ENCODE measurements around the gene FBLN2.
A peak's percentile ranks its signal among the peaks of the same experiment; 100 is the strongest.

Gene FBLN2

DNA sequence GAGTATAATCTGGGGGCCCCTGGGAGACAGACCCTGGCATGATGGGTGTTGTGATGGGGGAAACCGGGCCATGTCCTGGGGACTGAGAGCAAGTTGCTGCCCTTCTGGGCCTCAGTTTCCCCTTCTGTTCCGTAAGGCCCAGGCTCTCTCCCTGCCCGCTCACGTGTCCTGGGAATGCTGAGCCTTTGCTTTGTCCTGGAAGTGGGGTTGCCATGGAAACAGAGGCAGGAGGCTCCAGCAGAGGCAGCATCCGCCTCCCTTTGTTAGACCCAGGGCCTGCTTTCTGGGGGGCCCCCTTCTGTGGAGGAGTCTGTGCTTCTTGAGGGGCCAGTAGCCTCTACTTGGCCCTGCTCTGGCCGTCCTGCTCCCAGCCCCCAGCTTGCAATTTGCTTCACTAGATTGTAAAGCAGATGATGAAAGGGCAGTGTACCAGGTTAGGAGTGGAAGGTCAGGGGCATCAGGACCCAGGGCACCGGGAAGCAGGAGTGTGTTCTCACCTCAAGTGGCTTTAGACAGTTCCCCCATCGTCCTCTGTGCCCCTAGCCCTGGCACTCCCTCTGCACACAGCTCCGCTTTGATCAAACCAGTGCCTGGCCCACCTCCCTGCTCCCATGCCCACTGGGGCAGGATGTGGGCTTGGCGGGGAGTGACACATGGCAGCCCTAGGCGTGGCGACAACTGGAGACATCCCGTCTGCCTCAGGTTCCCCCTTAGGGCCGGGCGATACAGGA is 105.6 kb downstream of the FBLN2 start:
- no peak overlapping the region; the same call in 1 of the 2 replicates for H3K27ac ChIP-seq
- TF ChIP-seq, protein P1, sequence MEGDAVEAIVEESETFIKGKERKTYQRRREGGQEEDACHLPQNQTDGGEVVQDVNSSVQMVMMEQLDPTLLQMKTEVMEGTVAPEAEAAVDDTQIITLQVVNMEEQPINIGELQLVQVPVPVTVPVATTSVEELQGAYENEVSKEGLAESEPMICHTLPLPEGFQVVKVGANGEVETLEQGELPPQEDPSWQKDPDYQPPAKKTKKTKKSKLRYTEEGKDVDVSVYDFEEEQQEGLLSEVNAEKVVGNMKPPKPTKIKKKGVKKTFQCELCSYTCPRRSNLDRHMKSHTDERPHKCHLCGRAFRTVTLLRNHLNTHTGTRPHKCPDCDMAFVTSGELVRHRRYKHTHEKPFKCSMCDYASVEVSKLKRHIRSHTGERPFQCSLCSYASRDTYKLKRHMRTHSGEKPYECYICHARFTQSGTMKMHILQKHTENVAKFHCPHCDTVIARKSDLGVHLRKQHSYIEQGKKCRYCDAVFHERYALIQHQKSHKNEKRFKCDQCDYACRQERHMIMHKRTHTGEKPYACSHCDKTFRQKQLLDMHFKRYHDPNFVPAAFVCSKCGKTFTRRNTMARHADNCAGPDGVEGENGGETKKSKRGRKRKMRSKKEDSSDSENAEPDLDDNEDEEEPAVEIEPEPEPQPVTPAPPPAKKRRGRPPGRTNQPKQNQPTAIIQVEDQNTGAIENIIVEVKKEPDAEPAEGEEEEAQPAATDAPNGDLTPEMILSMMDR (conservative IDR thresholded peaks at IDR 0.05) = no peak

DNA sequence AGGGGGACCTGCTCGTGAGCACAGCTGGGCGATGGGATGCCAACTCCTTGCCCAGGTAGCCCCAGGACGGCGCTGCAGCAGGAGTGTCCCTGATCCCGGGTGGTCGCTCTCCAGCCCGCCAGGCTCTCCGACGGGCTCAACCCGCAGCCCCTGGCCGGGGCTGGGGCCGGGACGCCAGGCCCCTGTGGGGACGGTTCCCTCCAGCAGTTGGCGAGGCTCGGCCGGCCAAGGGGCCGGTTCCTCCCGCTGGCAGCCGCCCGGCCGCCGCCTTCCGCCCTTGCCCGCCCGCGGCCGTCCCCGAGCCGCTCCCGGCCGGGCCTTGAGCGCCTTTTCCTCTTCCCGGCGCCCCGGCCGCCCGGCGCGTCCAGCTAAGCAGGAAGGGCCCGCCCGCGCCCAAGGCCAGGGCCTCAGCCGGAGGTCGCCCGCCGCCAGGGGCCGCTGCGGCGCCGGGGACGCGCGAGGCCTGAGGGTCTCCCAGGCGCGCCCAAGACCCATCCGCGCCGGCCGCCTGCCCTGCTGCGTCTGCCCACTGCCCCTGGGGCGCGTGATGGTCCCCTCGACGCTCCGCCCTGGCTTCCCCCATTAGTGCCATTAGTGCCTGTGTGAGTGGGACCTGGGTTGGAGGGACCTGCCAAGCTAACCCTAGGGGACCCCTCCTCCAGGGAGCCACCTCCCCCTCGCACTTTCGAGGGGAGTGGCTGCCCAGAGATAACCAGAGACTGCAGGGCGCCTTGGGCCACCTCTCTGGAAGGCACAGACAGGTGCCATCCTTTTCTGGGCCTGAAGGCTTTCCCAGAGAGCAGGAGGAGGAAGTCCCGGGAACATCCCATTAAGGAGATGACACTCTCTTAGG is 106.4 kb downstream of the FBLN2 start:
- TF ChIP-seq, protein P1 (conservative IDR thresholded peaks at IDR 0.05) = peak; percentile 95
- H3K27ac ChIP-seq = peak overlapping the region; percentile 27; the same call in 1 of the 2 replicates

DNA sequence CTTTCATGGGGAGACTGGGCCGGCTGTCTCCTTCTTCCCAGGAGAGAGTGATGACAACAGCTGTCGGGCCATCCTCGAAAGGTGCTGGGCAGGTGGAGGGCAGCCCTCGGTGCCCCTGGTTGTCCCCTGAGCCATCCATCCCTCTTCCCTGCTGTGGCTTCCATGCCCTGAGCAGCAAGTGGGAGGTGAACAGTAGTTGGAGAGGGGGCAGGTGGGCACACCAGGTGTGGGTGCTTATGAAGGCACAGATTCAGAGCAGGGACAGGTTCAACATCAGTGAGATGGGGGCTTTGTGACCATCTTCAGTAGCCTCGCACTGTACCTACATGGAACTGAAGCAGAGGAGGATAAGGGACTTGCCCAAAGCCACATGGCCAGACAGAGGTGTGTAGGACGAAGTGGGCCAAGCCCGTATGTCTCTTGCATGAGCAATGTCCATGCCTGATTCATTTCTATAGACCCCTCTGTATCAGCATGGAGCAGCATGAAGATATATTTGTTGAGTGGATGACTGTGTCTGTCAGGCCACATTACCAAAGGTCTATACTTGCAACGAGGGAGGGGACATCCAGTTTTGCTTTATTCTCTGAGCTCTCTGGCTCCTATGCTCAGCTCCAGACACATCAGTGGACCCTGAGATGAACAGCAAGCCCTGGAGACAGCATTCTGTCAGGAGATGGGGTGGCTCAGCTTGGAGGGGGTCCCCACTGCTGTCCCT is 107.8 kb downstream of the FBLN2 start:
- H3K27ac ChIP-seq = no peak overlapping the region
- TF ChIP-seq, protein P1 (conservative IDR thresholded peaks at IDR 0.05) = no peak

DNA sequence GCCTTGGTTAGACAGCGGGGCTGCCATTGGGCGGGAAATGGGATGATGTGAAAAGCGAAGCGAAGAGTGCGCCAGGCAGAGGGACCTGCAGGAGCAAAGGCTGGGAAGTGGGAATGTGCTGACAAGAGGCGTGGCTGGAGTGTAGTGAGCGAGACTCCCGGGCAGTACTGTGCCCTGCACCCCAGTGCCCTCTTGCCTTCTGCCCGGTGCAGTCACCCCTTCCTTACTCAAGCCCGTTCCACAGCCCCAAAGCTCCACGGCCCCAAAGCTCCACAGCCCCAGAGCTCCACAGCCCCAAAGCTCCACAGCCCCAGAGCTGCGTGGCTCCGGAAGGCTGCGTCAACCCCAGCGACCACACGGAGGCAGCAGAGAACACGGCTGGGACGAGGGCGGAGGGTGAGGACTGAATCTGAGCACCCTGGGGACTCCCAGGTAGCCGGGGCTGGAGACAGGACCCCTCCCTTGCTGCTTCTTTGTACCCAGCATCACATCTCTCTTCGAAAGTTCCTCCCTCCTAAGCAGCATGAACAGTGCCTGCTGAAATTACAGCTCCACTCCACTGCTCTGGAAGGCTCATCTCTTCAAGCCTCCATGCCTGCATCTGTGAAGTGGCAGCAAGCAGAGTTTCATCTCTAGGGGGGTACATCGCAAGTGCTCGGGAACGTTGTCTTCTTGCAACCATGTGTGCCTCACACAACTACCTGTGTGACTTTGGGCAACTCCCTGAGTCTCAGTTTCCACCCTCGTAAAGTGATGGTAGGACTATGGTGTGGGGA is 108.9 kb downstream of the FBLN2 start:
- H3K27ac ChIP-seq = no peak overlapping the region
- TF ChIP-seq, protein P1 (conservative IDR thresholded peaks at IDR 0.05) = peak; percentile 98

- no peak overlapping the region for H3K27ac ChIP-seq
- TF ChIP-seq, protein P1 (conservative IDR thresholded peaks at IDR 0.05) = no peak
These were observed 109.8 kb downstream of the FBLN2 start for GRCh38 chr3:13658681-13659080.

GRCh38 chr3:13659221-13659969 is 110.5 kb downstream of the FBLN2 start:
- H3K27ac ChIP-seq = no peak overlapping the region
- TF ChIP-seq, protein P1 (conservative IDR thresholded peaks at IDR 0.05) = no peak

Measured in VCaP (cell line).